GM18520 (cell line): ENCODE data around the gene BTD.

Experiments used
- ATAC-seq: cut with Tn5 transposase; IDR thresholded peaks from one replicate; pipeline ENCODE4 v1.9.1; 2021; ENCODE audit not compliant: unreplicated experiment

Gene BTD

DNA sequence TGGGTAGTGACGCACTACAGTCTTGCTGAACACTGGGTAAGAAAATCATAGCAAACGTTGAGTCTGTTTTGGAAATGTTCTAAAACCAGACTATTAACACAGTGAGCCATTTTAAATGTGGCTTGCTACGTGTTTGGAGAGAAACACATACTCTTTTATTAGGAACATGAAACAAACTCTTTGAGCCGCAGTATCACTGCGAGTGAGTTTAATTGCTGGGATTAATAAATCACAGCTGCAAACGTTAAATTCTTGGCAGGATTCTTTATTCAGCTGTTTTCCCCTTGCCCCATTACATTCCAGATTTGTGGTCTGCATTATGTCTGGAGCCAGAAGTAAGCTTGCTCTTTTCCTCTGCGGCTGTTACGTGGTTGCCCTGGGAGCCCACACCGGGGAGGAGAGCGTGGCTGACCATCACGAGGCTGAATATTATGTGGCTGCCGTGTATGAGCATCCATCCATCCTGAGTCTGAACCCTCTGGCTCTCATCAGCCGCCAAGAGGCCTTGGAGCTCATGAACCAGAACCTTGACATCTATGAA lies 33.6 kb downstream of the BTD start:
- ATAC-seq = no peak

DNA sequence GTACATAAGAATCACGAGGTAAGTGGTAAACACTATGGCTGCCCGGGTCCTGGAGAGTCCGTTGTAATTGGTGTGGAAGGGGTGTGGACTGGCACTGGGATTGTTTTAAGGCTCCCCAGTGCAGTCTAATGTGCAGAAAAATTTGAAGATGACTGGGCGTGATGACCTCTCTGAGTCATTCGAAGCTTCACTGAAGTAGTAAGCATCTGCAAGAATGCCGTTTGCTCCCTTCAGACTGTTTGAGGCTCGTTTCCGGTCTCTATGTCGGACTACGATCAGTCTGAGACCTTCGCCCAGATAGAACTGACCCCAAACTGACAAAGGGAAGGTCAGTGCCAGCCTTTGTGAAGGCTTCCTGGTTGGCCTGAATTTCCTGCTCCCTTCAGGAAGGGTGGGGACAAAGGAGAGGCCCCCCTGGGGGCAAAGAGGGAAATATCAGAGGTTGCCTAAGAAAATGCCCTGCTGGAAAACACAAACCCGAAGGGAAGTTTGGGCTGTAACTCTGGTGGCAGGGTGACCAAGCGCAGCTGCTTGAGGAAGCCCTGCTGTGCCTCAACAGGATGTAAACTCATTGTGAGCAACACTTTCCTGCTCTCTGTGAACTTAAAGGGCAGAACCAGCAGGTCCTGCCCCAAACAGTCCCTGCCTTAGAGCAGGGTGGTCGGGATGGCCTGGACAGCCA lies 34.6 kb downstream of the BTD start:
- ATAC-seq = peak; percentile 42

DNA sequence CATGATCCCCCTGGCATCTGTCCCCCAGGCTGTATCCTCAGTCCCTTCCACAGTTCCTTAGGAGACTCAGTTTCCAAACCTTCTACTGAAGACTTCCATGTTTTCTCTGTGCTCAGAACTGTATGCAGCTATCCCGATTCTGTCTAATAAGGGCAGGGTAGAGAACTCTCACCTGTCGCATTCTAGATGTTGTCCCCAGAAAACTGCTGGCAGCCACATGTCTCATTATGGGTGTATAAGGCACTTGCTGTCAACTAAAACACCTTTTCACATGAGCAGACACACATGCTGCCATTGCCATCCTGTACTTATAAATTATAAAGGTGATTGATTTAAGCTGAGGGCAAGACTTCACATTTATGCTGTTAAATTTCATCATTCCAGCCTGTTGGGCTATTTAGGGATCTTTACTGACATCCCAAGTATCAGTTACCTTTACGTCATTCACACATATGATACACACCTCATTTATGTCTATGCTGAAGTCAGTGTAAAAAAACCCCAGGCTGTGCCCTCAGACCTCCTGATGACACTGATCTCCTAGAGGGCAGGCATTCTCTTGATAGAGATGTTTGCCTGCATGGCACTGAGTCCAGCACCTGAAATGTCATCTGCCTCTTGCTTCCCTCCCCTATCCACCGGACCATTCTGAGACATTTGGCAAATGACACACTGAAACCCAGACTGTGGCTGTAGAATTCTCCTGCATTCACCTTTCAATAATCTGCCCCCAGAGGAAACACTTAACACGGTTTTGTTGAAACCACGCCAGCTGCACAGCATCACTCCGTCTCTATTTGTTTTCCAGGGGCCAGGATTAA lies 35.8 kb downstream of the BTD start:
- ATAC-seq = no peak

DNA sequence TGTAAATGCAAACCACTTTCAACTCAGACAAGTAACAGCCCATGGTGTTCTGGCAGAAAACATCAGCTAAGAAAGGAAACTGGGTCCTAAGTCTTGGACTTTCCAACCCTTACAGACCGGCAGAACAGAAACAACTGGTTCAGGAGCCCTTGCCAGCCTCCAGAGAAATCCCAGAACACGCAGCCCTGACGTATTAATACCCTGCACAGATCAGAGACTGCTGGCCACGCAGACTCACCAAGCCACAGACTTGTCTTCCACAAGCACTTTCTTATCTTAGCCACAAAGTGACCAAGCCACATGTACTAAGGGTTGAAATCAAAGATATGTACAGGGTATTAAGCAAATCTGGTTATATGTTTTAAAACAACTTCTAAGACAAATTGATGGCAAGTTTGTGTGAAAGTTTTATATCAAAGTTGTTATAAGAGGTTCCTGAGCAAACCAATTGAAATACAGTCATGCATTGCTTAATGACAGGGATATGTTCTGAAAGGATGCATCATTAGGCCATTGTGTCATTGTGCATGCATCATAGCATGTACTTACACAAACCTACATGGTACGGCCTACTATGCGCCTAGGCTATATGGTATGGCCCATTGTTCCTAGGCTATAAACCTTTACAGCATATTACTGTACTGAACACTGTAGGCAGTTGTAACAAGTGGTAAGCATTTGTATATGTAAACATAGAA lies 36.8 kb downstream of the BTD start:
- ATAC-seq = no peak

DNA sequence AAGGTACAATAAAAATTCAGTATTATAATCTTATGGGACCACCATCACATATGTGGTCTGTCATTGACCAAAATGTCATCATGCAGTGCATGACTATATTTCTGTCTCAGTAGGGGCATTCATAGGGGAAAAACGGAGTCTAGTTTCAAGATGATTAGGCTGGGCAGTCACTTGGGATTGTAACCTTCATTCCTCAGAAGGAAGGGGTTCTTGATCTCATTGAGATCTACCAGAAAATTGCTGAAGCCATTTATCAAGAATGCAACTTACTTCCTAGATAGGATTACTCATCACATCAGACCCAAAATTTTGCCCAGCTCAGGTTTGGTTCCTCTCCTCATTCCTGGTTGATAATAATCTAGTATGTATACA lies 37.3 kb downstream of the BTD start:
- no peak for ATAC-seq

DNA sequence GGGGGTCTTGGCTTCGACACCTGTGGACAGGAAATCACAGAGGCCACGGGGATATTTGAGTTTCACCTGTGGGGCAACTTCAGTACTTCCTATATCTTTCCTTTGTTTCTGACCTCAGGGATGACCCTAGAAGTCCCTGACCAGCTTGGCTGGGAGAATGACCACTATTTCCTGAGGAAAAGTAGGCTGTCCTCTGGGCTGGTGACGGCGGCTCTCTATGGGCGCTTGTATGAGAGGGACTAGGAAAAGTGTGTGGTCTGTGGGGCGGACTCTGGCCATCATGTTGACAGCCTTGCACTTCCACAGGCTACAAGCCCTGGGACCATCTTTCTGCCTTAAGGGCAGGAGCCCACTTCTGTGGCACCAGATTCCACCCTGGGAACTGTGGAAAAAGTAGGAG lies 43.7 kb downstream of the BTD start:
- ATAC-seq = no peak

DNA sequence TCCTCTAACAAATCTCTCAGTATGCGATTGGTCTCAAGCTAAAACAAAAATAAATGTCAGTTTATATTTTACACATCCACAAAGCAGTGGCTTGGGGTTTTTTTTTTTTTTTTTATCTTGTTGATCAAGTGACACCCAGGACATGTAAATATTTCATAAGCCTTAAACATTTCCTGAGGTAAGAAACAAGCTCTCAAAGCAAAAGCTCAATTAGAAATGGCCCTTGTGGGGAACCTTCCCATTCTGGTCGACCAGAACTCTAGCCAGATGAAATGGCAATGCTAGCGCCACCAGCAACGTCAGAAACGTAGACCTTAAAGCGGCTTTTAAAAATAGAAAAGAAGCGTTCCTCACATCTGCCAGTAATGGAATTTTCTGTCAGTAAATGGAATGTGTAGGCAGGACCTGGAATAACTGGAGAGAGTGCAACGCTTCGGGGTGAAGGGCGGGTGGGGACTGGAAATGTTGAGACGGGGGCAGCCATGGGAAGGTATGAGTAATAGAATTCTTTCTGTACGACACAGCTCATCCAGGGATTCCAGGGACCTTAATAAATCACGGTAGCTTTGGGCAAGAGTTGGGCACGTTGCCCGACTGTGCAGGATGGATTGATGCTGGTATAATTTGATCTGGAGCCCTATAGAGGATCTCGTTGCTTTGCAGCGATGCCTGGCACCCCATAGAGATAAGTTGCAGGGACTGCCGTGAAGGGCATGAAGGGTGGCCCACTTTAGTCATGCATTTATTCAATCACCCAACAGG lies 44.4 kb downstream of the BTD start:
- ATAC-seq = no peak

DNA sequence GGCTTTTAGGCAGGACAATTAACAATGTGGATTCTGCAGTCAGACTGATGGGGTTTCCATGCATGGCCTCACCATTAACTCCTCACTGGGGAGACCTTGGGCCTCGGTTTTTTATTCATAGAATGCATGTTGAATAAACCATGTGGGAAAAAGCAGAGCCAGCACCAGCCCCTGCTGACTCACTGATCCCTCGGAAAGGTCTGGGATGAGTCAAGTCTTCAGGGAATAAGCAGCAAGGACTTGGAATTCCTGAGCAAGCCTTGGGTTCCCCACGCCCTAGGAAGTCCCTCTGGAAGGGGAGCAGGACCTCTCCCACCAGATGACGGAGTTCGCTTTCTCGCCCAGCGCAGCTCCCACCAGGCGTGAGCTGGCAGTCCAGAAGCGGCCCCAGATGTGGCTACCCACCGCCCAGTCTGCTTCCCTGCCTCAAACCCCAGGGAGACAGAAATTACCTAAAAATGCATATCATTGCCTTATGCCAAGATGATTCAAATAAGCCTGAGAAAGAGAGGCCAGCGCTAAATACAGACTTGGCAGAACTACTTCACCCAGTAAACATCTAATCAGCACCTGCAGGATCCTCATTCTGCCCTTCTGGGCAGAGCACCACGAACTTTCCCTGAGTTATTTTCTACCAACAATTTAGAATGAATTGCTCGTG lies 45.4 kb downstream of the BTD start:
- peak; percentile 18 for ATAC-seq

DNA sequence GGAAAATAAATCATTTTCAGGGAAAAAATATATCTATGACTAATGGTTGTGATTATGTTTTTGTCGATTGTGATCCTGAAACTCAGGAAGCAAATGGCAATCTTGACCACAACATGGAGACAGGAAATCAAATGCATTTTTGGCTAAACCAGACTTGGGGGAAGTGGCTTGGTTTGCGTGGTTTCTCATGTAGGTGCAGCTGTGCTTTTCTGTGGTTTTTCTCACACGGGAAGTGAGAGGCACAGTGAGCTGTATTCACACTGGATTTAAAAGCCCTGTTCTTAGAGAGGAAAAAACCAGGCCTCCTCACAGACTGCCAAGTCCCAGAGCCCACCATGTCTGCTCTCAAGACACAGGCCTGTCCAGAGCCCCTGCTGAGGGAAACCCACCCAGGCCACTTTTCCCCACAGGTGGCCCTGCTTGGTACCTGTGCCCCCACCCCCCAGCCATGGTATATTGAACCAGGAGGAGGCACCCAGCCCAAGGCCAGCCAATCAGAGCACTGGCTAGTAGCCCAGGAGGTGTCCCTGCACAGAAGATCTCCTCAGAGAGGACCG lies 46.1 kb downstream of the BTD start:
- peak; percentile 64 for ATAC-seq

DNA sequence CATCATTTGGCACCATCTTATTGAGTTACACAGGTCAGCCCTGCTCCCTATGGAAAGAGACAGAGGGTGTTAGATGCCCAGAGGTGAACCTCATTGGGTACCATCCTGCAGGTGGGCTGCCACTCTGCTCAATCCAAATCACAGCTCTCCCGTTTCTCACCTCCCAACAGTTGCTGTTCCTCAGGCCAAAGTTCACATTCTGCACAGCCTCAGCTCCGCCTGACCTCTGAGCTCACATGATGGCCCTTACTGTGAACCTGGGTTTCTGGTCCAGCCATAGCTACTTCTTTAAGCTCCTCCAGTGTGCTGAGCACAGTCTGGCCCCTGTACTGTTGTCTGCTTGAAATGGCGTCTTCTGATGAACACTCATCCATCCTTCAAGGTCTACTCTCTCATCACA lies 47.8 kb downstream of the BTD start:
- ATAC-seq = no peak

DNA sequence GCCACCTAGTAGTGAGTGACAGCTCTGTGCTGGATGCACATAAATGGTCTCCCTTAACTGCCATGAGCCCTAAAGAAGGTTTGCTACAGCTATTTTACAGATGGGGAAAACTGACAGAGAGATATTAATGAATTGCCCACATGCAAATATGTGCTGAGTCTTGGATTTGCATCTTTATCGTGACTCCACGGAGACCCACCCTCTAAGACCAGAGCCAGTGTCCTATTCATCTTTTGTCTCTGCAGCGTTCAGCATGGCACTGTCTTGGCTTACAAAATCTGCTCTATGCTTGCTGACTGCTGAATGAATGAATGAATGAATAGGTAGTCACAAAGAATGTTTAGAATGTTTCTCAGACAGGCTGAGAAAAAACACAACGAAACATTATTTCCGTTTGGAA lies 48.3 kb downstream of the BTD start:
- no peak for ATAC-seq

DNA sequence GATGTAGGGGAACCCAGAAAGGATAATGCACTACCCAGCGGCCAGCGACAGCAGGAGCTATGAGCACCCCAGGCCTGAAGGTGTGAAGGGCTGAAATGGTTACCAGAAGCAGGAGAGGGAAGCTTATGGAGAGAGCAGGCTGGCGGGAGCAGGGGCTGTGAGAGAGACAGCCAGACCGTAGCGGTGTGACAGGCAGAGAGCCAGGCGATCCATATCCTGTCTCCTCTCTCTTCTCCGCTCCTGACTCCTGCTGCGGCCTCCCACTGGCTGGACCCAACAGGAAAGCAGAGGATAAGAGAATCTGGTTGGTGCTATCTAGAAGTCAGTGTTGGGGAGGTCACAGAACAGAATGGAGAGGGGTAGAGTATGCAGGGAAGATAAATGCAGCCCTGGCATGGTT lies 49.9 kb downstream of the BTD start:
- ATAC-seq = no peak

DNA sequence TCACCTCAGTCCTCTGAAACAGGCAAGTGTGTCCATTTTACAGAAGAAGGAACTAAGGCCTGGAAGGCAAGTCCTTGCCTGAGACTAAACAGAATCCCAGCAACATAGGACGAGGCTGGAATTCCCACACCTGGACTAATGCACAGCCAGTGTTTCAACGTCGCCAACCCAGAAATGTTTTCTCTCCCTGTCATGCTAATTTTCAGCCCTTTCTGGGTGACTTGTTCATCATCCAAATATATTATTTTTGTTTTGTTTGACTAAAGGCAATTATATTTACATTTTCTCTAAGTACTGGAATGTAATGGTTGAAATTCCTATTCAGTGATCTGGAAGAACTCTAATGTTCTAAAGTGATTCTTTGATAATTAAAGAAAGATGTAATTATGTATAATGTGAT lies 51.8 kb downstream of the BTD start:
- no peak for ATAC-seq

DNA sequence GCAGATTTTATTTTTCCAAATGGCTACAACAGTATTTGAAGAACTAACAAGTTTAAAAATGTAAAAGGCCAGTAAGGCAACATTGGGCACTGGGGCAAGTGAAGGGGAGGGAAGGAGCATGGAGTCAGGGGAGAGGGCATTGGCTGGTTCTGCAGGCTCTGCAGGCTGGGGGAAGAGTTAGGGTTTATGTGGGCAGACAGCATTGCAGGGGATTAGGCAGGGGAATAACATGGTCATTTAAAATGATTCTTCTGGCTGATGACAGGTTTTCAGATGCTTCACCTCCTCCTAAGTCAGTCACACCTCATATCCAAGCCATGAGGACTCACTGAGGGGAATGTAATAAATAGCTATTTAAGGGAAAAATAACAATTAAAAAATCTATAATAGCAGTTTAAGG lies 52.6 kb downstream of the BTD start:
- ATAC-seq = no peak

DNA sequence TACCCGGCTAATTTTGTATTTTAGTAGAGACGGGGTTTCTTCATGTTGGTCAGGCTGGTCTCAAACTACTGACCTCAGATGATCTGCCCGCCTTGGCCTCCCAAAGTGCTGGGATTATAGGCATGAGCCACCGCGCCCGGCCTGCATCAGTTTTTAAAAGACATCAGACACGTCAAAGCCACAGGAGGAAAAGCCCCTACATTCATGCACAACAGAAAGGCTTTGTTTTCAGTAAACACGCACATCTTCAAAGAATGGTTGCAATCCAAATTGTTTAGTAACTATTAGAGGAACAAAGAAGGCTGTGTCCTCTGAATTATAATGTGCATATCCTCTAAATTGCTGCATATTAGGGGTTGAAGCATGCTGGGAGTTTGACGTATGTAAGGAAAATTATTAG lies 53.3 kb downstream of the BTD start:
- no peak for ATAC-seq

DNA sequence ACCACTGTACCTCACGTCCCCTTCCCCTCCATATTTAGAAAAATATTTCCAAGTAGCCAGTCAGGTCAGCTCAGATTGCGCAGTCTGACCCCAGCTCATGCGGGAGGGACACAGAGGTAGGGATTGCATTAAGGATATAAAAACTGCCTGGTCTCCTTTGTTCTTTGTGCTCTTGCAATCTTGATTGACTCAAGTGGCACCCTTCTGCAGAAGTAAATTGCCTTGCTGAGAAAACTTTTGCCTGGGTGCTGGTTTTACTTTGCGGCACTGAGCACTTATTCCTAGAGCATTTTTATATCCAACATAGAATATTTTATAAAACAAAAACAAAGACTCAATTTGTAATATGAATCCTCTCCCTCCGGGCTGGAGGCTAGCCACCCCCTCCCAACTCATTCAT lies 54.8 kb downstream of the BTD start:
- no peak for ATAC-seq

DNA sequence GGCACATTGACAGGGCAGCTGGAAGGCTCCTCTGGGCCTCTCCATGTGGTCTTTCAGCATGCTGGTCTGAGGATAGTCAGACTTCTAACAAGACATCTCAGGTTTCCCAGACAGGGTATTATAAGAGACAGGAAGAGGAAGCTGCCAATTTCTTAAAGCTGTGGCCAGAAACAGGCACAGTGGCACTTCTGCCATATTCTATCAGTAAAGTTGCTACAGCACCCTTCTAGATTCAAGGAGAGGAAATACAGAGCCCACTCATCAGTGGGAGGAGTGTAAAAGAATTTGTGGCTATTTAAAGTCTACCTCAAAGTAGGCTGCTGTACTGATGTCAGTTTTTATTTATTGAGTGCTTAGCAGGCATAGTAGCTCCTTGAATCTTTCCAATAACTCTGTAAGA lies 55.5 kb downstream of the BTD start:
- ATAC-seq = no peak

DNA sequence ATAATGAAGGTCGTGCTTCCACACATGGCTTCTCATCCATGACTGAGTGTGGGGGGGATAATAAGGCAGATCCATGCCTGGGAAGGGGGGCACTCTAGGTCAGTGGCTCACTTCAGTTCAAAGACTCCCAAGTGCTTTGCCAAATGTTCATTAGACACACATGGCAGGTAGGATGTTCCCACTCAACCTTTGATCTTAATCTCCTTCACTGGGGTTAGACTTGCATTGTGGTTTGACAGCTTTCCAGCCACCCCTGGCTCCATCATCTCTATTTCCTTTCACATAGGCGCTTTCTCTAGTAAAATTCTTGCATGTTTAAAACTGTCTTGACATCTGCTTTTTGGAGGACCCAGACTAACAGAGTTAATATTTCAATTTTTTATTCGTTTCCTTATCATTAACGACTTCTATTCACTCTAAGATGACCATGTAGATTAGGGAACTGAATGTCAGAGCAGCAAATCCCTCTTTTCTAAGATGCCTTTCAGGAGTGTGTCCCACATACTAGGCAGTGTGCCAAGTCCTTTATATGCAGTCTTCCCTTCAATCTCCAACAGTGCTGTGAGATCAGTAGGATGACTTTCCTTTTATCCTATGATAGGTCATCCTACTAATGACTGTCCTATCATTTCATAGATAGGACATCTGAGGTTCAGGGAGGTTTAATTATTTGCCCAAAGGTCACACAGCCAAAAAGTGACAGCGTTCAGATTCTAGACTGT lies 57.9 kb downstream of the BTD start:
- ATAC-seq = no peak

DNA sequence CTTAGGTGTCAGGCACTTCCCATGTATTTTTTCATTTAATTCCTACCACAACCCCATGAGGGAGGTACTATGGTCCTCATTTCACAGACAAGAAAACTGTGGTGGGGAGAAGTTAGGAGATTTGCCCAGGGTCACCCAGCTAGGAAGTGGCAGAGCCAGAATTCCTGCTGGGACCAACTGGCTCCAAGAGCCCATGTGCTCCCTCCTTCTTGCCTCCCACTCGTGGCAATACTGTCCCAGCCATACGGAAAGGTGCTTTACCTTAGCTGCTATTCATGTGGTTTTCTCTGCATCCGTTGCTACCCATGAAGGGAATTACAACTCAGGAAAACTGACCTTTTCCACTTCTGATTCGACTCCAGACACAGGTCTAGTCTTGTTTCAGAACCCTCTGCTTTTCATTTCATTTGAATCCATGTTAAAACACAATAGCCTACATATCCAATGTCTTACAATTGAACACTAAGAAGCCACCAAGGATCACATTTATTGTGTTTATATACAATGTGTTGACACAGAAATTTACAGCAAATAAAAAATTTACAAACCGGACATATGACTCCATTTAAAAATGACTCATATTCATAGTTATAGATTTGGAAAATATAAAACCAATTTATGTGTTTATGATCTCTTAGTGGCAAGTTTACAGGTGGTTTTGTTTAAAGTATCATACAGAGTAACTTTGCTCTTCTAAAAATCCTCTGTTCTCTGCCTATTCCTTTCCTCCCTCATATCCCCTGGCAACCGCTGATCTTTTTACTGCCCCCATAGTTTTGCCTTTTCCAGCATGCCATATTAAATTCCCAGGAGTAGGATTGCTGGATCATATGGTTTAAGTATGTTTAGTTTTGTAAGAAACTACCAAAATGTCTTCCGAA lies 58.8 kb downstream of the BTD start:
- ATAC-seq = no peak
